ENCODE data around the gene DUSP3. TPM values are rescaled to one million over a fixed set of nuclear protein-coding genes. Genes with fewer than 3 reads are reported as not detected.

The DUSP3 gene
- total RNA-seq, 1 experiment from 2014 or later, result 38.4 TPM

DNA sequence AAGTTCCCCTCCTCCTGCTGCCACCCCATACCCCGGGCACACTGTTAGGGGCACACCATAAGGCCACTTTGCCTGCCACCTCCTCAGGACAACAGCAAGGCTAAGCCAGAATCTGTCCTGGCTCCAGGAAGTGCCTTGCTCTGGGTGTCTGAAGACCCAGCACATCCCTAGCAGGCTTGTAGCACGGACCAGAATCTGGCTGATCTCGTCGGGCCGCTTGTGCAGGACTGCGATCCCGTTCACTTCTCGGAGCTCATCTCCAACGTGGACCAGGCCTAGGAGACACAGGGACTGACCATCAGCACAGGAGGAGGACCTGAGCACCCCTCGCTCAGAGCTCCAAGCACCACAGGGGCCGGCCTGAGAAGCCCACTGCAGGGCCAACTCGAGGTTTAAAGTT lies 46.8 kb upstream of the DUSP3 start:
- no TSS peak for BruUV-seq (replicated peaks)
- Histone ChIP-seq H3K79me2 (ENCODE audit: low read depth) (no peaks in the 10 kb centered on the region), H3K4me2 (no peak overlapping the region), H3K27me3 (ENCODE audit: insufficient read depth, low read depth) (no peaks in the 10 kb centered on the region), H3K27ac (no peak overlapping the region), H3F3A (ENCODE audit: insufficient read depth, low read depth) (no peaks in the 10 kb centered on the region; the same call in 1 of the 2 replicates), H3K4me3 (no peak overlapping the region), H3K36me3 (ENCODE audit: low read depth) (no peaks in the 10 kb centered on the region), H3K9me3 (ENCODE audit: insufficient read depth, low read depth) (no peaks in the 10 kb centered on the region), H2AFZ (no peak overlapping the region), H4K20me1 (ENCODE audit: insufficient read depth) (no peaks in the 10 kb centered on the region), H3K9me2 (ENCODE audit: insufficient read depth) (no peaks in the 10 kb centered on the region), H3K4me1 (replicated peaks; ENCODE audit: insufficient read depth) (no peaks in the 10 kb centered on the region)
- intact Hi-C loops (cut with micrococcal nuclease; ENCODE audit: unreplicated experiment), result no loop called here
- TF ChIP-seq EZH2 (IDR thresholded peaks at IDR 0.05; ENCODE audit: low read depth), result no peak
- TF ChIP-seq, protein P1, sequence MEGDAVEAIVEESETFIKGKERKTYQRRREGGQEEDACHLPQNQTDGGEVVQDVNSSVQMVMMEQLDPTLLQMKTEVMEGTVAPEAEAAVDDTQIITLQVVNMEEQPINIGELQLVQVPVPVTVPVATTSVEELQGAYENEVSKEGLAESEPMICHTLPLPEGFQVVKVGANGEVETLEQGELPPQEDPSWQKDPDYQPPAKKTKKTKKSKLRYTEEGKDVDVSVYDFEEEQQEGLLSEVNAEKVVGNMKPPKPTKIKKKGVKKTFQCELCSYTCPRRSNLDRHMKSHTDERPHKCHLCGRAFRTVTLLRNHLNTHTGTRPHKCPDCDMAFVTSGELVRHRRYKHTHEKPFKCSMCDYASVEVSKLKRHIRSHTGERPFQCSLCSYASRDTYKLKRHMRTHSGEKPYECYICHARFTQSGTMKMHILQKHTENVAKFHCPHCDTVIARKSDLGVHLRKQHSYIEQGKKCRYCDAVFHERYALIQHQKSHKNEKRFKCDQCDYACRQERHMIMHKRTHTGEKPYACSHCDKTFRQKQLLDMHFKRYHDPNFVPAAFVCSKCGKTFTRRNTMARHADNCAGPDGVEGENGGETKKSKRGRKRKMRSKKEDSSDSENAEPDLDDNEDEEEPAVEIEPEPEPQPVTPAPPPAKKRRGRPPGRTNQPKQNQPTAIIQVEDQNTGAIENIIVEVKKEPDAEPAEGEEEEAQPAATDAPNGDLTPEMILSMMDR (conservative IDR thresholded peaks at IDR 0.05), result no peak
- DNase-seq, result no peak
- POLR2A ChIA-PET (ENCODE audit: unreplicated experiment), result no interaction called here
- CTCF ChIA-PET, result interaction anchor here (0.6 kb wide), 1 partner anchor 100 kb away, joined by 3 read pairs; no protein-coding TSS in a partner anchor

DNA sequence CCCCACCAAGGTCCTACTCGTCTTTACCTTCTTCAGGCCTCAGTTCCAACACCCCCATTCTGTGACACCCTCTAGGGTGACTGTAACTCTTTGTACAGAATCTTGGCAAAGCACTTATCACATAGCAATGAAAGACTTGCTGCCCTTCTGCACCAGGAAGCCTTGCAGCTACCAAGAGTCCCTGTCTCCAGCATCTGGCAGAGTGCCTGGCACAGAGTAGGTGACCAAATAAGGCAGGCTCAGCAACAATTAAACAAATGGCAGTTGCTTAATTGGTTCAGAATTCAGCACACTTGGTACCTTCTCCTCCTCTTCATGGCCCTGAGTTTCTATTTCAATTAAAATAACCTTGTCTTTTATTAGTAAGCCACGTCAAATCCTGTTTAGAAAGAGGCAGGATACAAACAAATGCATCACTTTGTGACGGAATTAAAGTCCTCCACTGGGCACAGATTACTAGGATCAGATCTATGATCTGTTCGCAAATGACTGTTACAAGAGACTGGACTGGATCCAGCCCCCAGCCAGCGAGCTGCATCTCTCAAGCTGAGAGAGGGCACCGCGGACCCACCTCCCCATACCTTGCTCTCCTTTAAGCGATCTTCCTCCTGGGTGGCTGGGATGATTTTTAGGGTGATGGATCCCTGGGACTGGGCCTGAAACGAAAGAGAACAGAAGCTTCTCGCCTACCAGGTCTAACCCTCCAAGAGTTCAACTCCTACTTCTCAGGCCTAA lies 44.7 kb upstream of the DUSP3 start:
- no TSS peak for BruUV-seq (replicated peaks)
- H3K27me3 ChIP-seq (ENCODE audit: insufficient read depth, low read depth), result no peaks in the 10 kb centered on the region
- no peaks in the 10 kb centered on the region for H4K20me1 ChIP-seq (ENCODE audit: insufficient read depth)
- no peak overlapping the region for H3K4me2 ChIP-seq
- DNase-seq, result no peak
- H3K79me2 ChIP-seq (ENCODE audit: low read depth), result no peaks in the 10 kb centered on the region
- H3K4me1 ChIP-seq (replicated peaks; ENCODE audit: insufficient read depth), result no peaks in the 10 kb centered on the region
- no peak for TF ChIP-seq EZH2 (IDR thresholded peaks at IDR 0.05; ENCODE audit: low read depth)
- TF ChIP-seq, protein P1 (conservative IDR thresholded peaks at IDR 0.05), result no peak
- no peaks in the 10 kb centered on the region for H3K36me3 ChIP-seq (ENCODE audit: low read depth)
- H3F3A ChIP-seq (ENCODE audit: insufficient read depth, low read depth), result no peaks in the 10 kb centered on the region; the same call in 1 of the 2 replicates
- intact Hi-C loops (cut with micrococcal nuclease; ENCODE audit: unreplicated experiment), result no loop called here
- H3K9me3 ChIP-seq (ENCODE audit: insufficient read depth, low read depth), result no peaks in the 10 kb centered on the region
- no peaks in the 10 kb centered on the region for H3K9me2 ChIP-seq (ENCODE audit: insufficient read depth)
- no peak overlapping the region for H3K27ac ChIP-seq
- POLR2A ChIA-PET (ENCODE audit: unreplicated experiment), result interaction anchor here (0.6 kb wide), 1 partner anchor 23 kb away, joined by 3 read pairs; no protein-coding TSS in a partner anchor
- no peak overlapping the region for H2AFZ ChIP-seq
- H3K4me3 ChIP-seq, result no peak overlapping the region
- CTCF ChIA-PET, result no interaction called here

GRCh38 chr17:43822570-43823190 lies 43.9 kb upstream of the DUSP3 start:
- H3K4me3 ChIP-seq, result no peak overlapping the region
- no peaks in the 10 kb centered on the region for H3K27me3 ChIP-seq (ENCODE audit: insufficient read depth, low read depth)
- no peaks in the 10 kb centered on the region for H3K9me3 ChIP-seq (ENCODE audit: insufficient read depth, low read depth)
- no TSS peak for BruUV-seq (replicated peaks)
- no peak overlapping the region for H2AFZ ChIP-seq
- TF ChIP-seq, protein P1 (conservative IDR thresholded peaks at IDR 0.05), result no peak
- no peak for TF ChIP-seq EZH2 (IDR thresholded peaks at IDR 0.05; ENCODE audit: low read depth)
- H3K4me1 ChIP-seq (replicated peaks; ENCODE audit: insufficient read depth), result no peaks in the 10 kb centered on the region
- H3K9me2 ChIP-seq (ENCODE audit: insufficient read depth), result no peaks in the 10 kb centered on the region
- H4K20me1 ChIP-seq (ENCODE audit: insufficient read depth), result no peaks in the 10 kb centered on the region
- H3K79me2 ChIP-seq (ENCODE audit: low read depth), result no peaks in the 10 kb centered on the region
- ChIA-PET CTCF (interaction anchor here (0.6 kb wide), 1 partner anchor 132 kb away, joined by 9 read pairs; no protein-coding TSS in a partner anchor), POLR2A (ENCODE audit: unreplicated experiment) (interaction anchor here (0.6 kb wide), 1 partner anchor 22 kb away, joined by 3 read pairs; no protein-coding TSS in a partner anchor)
- no peak overlapping the region for H3K4me2 ChIP-seq
- H3K36me3 ChIP-seq (ENCODE audit: low read depth), result no peaks in the 10 kb centered on the region
- H3F3A ChIP-seq (ENCODE audit: insufficient read depth, low read depth), result no peaks in the 10 kb centered on the region; the same call in none of the 2 replicates
- H3K27ac ChIP-seq, result no peak overlapping the region
- intact Hi-C loops (cut with micrococcal nuclease; ENCODE audit: unreplicated experiment), result no loop called here
- DNase-seq, result no peak

All from PC-9 (cell line).